Cortex of kidney (tissue), 1 donor: ENCODE results near the gene C15orf39.

Source experiments
- DNase-seq: peaks from one replicate; lab custom pipeline; 2025; lab: John Stamatoyannopoulos, UW

C15orf39 gene

DNA sequence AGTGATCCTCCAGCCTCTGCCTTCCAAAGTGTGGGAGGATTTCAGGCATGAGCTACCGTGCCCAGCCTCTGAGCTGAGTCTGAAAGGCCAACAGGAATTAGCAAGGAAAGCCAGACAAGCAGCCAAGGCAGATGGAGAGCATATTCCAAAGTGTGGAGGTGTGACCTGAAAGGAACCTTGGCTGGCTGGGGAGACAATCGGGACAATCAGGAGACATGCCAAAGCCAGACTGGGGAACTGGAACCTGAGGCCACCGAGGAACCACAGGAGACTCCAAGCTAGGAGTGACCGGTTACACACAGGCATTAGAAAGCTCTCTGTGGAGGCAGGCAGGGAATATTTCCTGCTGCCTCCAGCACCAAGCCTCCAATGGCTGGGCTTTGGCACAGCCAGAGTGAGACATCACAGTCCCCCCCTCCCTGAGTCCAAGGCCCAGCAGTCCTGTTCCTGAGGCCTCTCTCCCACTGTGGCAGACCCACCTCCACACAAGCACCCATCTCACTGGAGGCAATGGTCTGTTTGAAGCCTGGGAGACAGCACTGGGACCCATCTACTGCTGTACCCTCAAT is 4.5 kb upstream of the C15orf39 start:
- DNase-seq = no peak

DNA sequence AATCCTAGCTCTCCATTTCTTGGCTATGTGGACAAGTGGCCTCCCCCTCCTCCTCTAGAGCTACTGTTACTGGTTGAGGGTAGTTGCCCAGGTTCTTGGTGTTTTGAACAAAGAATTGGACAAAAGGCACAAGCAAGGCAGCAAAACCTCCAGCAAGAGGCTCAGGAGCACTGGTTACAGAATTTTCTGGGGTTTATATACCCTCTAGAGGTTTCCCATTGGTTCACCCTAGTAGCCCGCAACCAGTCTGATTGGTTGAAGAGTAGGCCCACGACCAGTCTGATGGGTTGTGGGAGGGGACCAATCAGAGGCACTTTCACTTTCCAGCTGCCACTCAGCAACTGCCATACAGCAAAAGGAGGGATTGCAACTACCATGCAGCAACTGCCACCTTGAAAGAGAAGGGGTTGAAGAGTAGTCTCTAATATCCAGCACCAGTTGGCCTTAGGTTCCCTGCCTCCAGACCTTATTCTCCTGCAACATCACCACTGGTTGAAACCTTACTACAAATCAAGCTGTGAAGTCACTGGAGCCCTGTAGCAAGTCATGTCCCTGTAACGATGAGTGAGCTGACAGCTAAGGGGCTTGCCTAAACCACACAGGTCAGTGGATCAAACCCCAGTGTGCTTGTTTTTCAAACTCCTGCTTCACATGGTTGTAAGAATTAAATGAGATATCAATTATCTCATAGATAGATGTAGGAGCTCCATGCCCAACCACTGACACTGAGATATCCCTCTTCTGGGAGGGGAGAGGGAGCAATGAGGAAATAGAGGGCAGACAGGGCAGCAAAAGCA is 2.9 kb upstream of the C15orf39 start:
- no peak for DNase-seq

- no peak for DNase-seq
These were observed 2.2 kb upstream of the C15orf39 start for GRCh38 chr15:75199357-75199940.

- DNase-seq = no peak
These were observed 1.3 kb upstream of the C15orf39 start for GRCh38 chr15:75200391-75200764.

DNA sequence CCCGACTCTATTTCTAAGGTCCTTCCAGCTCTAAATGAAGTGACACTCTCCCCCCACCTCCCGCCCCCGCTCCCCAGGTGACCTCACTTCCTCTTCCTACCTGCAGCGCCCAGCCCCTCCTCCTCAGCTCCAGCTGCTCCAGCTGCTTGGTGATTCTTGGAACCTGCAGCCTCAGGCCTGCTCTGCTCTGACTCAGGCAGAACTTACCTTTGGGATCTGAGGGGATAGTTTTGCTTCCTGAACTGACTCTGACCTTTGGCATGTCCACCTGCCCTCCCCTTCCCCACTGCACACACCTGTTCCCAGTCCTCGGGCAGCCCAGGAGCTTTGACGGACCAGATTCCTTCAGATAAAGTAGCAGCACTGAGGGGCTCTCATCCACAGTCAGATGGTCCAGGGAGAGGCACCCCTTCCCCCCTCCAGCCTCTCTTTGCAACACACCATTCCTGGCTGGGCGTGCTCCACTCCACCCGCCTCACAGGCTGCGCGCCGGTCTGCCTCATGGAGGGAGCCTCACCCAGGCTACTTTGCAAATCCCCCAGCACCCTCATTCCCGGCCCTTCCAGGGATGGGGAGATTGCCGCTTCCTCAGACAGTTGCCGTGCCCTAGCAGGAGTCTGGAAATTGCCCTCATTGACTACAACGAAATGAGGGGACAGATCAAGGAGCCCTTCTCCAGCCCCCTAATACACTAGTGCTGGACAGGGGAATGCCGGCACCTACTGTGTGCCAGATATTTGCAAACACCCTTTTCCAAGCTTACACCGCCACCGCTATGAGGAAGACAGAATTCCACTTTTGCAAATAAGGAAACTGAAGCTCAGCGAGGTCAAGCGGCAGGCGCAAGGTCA is 692 bp upstream of the C15orf39 start:
- no peak for DNase-seq

GRCh38 chr15:75202251-75203016 is 752 bp downstream of the C15orf39 start:
- DNase-seq = no peak

DNA sequence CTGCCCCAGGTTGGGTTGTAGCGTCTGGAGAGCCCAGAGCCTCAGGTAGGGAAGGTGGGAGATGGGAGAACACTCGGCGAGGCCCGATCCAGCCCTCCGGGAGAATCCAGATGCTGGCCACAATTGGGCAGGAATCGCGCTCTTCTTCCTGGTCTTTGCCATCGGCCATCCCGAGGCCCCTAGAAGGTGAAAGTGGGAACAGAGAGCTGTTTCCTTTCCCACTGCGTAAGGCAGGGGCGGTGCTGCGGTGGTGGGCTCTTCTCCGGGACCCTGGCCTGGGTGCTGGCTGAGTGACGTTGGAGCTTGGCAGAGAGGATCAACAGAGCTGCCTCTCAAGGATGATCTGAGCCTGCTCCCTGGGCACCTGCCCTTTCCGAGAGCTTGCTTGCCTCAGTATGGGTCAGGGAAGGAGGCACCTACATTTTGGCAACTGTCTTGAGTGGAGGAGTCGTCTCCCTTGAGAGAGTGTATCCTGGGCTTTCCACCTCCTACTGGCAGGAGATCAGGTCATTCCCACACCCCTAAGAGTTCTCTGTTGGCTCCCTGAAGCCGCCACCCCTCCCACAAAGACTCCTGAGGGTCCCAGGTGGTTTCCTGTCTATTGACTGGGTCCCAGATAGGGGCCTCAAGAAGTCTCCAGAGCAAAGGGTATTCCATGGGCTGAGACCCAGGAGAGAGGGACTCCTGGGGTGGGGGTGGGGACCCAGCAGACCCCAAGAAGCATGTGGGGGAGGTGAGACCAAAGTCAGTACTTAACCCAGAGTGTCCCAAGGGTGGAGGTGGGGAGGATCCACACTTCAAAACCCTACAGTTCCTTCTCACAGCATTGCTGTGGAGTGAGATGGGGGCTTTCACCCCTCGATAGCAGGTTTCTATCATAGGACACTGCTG is 1.6 kb downstream of the C15orf39 start:
- DNase-seq = no peak

GRCh38 chr15:75203908-75204263 is 2.2 kb downstream of the C15orf39 start:
- DNase-seq = no peak

- DNase-seq = peak; percentile 17
These were observed 2.8 kb downstream of the C15orf39 start for GRCh38 chr15:75204340-75205063.

- DNase-seq = no peak
These were observed 3.3 kb downstream of the C15orf39 start for GRCh38 chr15:75205064-75205395.

DNA sequence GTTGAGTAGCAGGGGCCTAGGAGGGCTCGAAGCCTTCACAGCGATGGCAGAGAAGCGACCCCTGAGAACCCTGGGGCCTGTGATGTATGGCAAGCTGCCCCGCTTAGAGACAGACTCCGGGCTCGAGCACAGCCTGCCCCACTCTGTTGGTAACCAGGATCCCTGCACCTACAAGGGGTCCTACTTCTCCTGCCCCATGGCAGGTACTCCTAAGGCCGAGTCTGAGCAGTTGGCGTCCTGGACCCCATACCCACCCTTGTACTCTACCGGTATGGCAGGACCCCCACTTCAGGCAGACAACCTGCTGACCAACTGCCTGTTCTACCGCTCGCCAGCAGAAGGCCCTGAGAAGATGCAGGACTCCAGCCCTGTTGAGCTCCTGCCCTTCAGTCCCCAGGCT is 4.3 kb downstream of the C15orf39 start:
- DNase-seq = no peak

- no peak for DNase-seq
These were observed 5.3 kb downstream of the C15orf39 start for GRCh38 chr15:75206803-75207617.

- no peak for DNase-seq
These were observed 6.2 kb downstream of the C15orf39 start for GRCh38 chr15:75207618-75208500.

- no peak for DNase-seq
These were observed 7.0 kb downstream of the C15orf39 start for GRCh38 chr15:75208501-75209288.

- DNase-seq = no peak
These were observed 7.6 kb downstream of the C15orf39 start for GRCh38 chr15:75209289-75209676.

DNA sequence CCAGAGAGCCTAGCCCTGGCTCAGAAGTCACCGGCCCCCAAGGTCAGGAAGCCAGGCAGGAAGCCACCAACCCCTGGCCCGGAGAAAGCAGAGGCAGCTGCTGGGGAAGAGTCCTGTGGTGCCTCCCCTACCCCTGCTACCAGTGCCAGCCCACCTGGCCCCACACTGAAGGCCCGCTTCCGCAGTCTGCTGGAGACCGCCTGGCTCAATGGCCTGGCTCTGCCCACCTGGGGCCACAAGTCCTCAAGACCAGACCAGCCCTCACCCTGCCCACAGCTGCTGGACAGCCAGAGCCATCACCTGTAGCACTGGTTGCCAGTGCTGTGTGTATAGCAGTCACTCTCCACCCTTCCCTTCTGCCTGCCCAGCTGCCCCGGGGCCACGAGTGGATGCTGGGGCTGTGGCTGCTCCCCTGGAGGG is 9.1 kb downstream of the C15orf39 start:
- no peak for DNase-seq

DNA sequence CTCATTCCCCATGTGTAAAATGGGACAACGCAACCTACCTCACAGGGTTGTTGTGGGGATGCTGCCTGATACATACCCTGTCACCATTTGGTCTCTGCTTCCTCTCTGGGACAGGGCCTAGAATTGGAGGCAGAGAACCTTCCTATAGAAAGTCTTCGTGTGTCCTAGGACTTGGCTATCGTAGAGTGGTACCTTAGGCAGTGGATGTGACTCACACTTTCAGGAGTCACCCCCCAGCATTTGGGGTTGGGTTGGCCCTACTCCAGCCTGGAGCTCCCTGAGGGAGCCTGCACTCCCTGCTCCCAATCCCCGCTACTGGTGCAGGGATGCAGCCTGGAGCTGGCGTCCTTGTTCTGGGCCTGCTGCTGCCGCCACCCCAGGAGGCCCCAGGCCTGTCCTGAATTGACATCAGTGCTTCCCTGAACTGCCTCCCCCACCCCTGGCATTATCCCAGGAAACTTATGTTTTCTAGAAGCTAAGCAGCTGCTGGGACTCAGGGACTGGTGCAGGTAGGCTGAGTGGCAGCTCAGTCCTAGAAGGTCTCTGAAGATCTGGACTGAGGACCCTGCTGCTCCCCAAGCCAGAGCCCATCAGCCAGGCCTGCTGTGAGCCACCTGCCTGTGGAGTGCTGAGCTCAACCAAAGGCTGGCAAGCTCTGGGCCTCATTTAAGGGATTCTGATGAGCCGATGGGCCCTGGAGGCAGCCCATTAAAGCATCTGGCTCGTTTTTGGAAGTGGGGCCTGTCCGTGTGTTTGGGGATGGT is 9.9 kb downstream of the C15orf39 start:
- DNase-seq = no peak
